ENCODE measurements around the gene WDR1.

WDR1 gene

DNA sequence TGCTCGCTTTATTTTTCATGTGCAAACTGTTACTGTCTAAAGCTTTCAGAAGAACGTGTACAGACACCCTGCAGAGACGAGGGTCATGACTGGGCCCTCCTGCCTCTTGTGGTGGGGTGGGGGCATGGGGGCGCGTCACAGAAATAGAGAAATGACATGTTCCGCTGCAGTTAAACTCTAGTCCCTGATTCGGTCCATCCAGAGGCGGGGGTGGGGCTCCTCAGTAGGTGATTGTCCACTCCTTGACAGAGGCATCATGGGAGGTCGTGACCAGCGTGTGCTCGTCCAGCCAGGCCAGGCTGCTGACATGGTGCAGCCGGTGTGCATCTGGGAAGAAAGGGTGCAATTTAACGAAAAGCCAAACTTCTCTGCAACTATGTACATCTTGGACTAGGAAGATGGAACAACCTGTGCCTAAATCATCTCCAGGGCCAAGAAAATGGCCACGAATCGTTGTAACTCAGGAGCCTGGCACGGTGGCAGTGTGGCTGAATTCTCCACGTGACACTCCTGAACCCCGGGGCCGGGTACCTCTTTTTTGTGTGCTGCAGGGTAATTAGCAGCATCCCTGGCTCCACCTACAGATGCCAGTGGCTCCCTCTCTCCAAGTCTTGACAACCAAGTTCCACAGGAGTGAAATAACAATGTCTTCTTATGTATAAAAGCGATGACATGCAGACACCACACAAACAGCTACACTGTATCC is 41.3 kb downstream of the WDR1 start:
- in situ Hi-C loops (cut with HindIII; ENCODE audit: low sequenced_read_pairs), result loop anchor here (5.0 kb wide), 1 partner anchor 97 kb away; no protein-coding TSS in a partner anchor

DNA sequence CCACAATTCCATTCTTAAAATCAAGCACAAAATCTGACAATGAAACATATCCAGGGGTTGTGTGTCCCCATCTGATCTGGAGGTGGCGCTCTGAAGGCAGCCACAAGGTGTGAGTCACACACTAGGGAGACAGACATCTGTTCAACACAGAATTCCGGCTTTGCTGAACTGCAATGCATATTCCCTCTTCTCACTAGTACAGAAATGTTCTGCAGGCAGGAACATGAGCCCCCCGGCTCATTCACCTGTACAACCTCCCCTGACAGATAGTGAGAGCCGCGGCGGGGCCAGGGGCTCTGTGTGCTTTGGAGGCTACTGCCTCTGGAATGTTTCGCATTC is 41.9 kb downstream of the WDR1 start:
- in situ Hi-C loops (cut with HindIII; ENCODE audit: low sequenced_read_pairs), result loop anchor here (5.0 kb wide), 1 partner anchor 98 kb away; no protein-coding TSS in a partner anchor

DNA sequence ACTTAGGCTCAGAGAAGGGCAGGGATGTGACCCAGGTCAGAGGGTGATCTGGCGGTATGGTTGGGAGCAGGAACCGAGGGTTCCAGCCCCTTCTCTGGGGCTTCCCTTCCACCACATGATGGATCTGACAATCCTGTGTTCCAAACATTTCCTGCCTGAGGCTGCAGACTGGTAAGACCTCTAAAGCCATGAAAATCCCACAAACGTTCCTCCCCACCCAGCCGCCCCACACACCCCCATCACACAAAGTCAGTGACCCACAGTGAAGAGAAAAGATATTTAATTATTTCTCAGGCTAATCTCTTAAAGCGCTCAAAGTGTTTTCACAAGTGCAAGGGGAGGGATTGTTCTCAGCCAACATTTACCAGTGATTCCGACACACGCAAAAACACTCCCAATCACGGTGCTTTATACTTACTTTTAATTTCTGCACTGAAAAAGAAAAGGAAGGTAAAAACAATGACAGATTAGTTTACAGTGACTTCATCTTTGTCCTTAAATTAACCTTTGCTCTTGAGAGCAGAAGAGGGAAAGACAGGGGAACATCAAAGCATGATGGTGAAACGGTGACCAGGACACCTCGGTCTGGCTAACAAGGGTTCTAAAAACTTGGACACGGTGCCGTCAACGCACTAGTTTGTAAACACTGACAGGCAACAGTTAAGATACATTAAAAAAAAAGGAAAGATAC is 42.4 kb downstream of the WDR1 start:
- in situ Hi-C loops (cut with HindIII; ENCODE audit: low sequenced_read_pairs), result no loop called here

DNA sequence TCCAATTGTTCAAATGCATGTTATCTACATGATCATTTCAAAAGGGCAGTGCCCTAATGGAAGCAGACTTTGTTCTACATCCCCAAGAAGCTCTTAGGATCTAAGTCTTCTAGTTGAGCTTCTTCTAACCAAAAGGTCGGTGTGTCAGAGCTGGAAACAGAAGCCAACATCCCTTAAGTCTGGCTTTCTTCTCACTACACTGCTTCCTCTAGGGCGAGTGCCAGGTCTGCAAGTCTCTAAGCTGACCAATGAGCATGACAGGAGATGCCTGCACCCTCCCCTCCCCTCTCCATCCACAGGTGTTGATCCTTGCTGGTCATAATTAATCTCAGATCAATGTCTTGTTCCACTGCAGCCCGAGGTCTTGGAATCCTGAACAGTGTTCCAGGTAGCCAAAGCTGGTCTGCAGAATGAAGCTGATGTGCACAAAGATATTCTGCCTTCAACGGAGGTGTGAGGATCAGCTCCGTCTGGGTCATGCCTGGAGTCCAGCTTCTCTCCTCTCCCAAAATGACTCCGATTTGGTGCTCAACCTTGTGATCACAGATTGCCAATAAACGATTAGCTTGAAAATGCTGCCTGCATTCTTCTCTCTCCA is 44.1 kb downstream of the WDR1 start:
- in situ Hi-C loops (cut with HindIII; ENCODE audit: low sequenced_read_pairs), result no loop called here

DNA sequence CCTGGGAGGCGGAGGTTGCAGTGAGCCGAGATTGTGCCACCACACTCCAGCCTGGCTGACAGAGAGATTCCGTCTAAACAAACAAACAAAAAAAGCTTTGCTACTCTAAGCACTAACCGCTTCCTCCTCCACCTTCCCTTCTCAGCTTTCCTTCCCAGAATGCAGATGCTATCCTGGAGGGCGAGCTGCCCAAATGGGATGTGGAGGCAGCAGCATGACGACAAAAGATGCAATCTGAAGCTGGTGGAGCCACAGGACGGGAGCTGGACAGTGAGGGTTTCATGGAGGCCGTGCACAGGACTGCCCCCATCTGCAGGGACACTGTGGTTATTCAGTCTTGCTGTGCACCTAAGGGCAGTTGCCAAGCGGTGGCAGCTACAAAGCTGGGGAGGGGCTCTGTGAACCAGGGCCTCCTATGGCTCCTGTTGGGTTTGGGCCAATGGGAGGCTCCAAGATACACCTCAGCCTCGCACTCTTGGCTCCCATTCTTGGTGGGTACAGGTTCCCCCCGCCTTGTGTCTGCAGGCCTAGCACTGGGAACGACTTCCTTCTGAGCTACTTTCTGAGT is 47.4 kb downstream of the WDR1 start:
- in situ Hi-C loops (cut with HindIII; ENCODE audit: low sequenced_read_pairs), result loop anchor here (5.0 to 10.0 kb wide), 2 partner anchors 42 to 56 kb away; no protein-coding TSS in a partner anchor

DNA sequence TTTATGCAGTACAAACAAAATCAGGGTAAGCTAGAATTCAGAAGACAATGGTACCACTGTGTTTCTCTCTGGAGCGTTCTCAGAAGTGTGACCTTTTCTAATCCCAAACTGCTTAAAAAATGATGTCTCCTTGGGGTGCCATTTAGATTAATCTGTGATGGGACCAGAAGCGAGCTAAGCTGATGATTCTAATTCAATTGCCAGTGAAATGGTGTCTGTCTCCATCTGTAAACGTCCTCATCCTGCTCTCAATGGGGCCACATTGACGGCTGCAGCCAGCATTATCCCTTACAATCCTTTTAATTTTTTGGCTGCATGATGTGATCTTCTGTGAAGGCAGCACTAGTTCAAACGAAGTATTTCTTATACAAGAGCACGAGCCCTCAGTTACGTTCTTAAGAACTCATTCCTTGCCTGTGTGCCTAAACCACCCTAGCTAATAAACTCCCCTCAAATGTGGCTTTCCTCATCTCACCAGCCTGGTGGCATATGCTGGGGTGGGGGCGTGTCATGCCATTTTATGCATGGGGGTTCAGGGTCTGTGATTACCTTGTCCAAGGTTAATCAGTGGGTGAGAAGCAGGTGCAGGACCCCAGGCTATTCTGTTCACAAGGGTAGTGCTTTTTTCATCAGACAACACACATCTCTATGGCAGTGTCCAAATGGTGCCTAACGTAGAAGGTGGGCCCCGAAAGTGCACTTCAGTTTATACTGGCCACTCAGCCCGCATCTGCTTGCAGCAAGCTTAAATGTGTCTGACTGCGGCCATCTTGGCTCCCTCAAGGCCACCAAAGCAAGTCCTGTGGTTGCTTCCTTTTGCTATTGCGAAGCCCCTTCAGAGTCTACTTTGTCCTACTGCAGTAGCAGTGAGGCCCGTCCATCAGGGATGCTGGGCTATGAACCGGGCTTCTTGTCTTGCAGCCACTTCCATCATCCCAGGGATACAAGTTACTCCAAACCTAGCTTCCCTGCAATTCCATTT is 49.6 kb downstream of the WDR1 start:
- in situ Hi-C loops (cut with HindIII; ENCODE audit: low sequenced_read_pairs), result loop anchor here (5.0 to 10.0 kb wide), 2 partner anchors 40 to 58 kb away; no protein-coding TSS in a partner anchor

DNA sequence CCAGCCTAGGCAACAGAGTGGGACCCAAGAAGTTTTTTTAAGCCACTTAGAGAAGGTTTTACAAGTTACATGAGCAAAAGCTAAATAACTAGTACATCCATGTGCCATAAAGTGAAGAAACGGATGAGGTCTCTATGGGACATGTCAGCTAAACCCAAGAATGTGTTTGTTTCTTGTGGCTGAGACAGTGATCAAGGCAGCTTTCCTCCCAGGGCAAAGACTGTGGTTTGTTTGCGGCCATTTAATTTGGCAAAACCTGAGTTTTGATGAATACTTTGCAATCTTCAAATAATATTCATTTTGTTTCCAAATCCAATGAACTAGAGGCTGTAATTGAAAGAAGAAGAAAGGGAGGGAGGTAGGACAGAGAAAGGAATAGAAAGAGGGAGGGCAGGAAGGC is 50.4 kb downstream of the WDR1 start:
- in situ Hi-C loops (cut with HindIII; ENCODE audit: low sequenced_read_pairs), result loop anchor here (5.0 to 10.0 kb wide), 2 partner anchors 39 to 59 kb away; no protein-coding TSS in a partner anchor

DNA sequence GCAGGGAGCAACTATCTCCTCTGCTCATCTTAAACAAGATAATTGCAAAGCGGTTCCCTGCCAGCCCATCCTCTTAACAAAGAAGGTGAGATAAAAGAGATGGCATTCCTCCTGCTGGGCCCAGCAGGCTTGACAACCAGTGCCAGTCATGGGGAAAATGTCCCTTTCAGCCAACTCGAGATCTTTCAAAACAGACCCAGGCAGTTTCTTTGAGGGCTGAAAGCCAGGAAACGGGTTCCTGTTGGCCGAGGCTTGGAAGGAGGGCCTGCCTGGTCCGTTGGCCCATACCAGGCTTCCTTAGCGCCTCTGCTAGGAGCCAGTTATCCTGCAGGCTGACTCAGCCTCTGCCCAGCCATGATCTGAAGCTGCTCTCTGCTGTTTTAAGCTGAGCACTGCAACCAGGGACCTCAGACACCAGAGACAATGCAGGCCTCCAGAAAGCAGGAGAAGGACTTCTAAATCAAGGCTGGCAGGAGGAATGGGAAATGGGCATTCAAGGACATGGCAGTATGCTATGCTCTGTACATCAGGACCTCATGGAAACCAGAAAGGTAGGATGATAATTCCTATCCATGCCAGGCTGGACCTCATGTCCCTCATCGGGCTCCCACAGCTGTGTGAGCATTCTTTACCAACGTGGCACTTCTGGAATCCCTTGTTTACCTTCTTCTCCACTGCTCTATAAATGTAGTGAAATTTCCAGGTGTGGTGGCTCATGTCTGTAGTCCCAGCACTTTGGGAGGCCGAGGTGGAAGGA is 52.9 kb downstream of the WDR1 start:
- in situ Hi-C loops (cut with HindIII; ENCODE audit: low sequenced_read_pairs), result loop anchor here (10.0 kb wide), 1 partner anchor 61 kb away; no protein-coding TSS in a partner anchor

DNA sequence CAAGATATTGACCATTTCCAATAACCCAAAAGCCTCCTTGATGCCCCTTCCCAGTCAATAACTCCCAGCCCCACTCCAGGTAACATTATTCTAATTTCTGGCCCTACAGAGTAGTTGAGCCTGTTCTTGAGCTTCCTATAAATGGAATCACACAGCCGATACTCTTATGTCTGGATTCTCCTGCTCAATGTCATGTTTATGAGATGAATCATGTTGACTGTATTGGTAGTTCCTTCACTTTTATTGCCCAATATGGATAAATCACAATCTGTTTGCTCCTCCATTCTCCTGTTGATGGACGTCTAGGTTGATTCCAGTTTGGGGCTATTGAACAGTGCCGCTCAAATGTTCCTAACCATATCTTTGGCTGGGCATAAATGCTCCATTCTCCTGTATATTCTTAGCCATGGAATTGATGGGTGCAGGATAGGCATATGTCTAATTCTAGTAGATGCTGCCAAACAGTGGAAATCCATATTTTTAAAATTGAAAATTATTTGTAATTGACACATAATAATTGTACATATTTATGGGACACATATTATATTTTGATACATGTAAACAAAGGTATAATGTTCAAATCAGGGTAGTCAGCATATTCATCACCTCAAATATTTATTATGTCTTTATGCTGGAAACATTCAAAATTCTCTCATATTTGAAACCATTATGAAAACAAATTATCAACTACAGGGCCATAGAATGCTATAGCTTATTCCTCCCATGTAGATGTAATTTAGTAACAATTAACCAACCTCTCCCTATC is 54.8 kb downstream of the WDR1 start:
- in situ Hi-C loops (cut with HindIII; ENCODE audit: low sequenced_read_pairs), result loop anchor here (10.0 kb wide), 1 partner anchor 63 kb away; no protein-coding TSS in a partner anchor

DNA sequence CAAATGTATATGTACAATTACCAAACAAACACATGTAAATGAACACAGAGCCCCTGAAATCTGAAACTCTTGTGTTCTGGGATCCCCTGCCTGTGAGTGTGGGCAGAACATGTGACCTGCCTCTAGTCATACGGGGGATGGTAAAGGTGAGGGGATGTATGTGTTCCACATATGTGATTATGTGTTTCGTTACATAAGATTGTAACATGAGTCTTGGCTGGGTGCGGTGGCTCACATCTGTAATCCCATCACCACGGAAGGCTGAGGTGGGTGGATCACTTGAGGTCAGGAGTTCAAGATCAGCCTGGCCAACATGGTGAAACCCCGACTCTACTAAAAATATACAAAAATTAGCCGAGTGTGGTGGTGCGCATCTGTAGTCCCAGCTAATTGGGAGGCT is 58.2 kb downstream of the WDR1 start:
- in situ Hi-C loops (cut with HindIII; ENCODE audit: low sequenced_read_pairs), result no loop called here

DNA sequence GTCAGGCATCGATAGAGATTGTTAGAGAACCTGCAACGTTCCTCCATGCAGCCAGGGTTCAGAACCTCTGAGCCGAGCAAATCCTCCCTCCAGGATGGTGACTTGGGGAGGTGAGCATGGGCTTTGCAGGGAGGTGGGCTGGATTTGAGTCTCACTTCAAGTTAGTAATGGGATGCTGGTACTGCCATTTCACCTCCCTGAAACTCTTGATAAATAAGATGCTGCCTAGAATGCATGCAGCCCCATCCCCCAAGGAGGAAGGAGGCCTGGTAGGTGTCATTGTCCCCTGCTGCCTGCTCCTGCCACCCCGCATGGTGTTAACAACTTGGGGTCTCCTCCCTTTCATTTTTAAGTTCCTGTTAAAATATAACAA is 59.6 kb downstream of the WDR1 start:
- in situ Hi-C loops (cut with HindIII; ENCODE audit: low sequenced_read_pairs), result no loop called here

DNA sequence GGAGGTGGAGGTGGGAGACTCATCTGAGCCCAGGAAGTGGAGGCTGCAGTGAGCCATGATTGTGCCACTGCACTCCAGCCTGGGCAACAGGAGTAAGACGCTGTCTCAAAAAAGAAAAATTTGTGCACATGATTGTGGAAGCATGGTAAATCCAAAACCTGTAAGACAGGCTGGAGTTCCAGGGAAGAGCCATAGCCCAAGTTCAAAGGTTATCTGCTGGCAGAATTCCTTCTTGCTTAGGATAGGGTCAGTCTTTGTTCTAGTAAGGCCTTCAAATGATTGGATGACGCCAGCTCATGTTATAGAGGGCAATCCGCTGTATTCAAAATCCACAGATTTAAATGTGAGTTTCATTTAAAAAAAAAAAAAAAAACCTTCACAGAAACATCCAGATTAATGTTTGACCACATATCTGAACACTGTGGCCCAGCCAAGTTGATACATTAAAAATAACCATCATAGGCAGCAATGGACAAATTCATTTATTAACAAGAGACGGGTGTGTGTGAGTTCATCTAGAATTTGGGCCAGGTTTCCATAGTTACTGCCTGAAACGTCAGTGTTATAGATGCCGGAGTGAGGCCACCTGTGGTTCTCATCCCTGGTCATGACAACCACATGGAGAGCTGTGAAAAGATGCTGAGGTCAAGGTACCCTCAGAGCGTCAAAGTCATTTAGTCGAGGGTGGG is 60.1 kb downstream of the WDR1 start:
- in situ Hi-C loops (cut with HindIII; ENCODE audit: low sequenced_read_pairs), result no loop called here

DNA sequence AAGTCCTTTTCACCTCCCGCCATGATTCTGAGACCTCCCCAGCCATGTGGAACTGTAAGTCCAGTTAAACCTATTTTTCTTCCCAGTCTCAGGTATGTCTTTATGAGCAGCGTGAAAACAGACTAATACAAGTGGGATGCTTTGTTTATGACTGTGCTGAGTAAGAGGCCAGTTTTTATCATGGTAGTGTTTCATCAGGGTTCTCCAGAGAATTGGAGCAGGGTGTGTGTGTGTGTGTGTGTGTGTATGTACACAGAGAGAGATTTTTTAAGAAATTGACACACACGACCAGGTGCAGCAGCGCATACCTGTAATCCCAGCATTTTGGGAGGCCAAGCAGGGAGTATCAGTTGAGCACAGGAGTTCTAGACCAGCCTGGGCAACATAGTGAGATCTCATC is 60.7 kb downstream of the WDR1 start:
- in situ Hi-C loops (cut with HindIII; ENCODE audit: low sequenced_read_pairs), result no loop called here

DNA sequence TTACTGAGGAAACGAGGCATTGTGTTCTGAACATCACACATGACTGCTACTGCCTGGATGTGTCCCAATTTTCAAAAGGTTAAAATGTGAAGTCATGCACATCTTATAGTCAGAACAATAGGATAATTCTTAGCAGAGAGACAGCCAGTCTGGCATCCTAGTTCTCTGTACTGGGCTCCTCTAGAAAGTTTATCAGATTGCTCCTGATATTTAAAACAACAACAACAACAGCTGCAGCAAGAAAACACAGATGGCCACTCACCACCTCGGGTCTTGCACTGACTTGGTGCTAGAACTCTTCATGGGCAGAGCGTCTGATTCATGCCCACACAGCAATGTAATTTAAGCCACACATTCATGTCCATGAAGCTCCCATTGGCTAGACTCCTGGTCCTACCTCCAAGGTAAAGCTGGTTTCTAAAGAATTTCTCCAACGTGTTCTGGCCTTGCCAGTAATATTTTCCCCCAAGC is 62.0 kb downstream of the WDR1 start:
- in situ Hi-C loops (cut with HindIII; ENCODE audit: low sequenced_read_pairs), result no loop called here

DNA sequence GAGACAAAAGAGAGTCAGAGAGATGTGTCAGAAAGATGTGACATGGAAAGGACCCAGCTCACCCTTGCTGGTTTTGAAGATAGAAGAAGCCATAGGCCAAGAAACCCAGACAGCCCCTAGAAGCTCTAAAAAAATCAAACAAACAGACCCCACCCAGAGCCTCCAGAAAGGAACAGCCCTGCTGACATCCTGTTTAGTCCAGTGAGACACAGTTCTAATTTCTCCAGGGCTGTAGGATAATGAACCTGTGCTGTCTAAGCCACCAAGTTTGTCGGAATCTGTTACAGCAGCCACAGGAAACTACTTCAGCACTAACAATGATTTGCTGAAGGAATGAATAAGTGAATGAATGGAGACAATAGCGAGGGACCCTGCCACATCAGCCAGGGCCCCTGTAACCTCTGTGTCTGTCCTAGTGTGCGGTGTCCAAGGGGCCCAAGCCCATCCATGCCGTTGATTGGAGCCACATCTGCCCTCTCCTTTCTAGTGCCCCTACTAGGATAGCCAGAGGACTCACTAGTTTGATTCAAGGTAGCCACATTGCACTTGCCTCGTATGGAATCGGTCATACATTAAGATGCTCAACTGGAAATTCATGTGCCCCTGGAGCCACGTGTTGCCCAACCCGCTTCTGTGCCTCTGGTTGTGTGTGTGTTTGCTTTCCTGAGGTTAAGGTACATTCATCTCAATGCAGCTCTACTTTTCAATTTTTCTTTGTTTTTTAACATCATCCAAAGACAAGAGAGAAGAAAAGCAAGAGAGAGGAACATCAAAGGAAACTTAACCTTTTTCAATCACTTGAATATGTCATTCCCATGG is 62.8 kb downstream of the WDR1 start:
- in situ Hi-C loops (cut with HindIII; ENCODE audit: low sequenced_read_pairs), result no loop called here

DNA sequence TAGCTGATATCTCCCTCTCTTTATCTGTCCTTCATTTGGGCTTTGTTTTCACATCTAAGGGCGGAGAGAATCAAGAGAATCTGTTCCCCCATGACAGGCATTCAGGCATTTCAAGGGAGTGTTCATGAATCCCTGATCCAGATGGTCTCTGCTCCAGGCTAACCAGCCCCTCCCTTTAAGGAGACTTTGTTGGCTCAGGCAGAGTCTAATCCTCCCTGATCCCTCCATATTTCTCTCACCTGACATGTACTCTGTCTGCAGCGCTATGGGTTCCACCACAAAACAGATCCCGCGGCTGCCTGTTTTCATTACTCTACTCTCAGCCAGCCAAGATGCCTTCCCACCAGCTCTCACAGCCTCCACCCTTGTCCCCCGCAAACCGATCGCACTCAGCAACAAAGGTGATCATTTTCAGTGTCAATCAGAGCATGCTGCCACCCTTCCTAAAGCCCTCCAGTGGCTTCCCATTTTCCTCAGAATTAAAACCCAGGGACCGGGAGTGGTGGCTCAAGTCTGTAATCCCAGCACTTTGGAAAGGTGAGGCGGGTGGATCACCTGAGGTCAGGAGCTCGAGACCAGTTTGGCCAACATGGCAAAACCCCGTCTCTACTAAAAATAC is 65.0 kb downstream of the WDR1 start:
- in situ Hi-C loops (cut with HindIII; ENCODE audit: low sequenced_read_pairs), result no loop called here

DNA sequence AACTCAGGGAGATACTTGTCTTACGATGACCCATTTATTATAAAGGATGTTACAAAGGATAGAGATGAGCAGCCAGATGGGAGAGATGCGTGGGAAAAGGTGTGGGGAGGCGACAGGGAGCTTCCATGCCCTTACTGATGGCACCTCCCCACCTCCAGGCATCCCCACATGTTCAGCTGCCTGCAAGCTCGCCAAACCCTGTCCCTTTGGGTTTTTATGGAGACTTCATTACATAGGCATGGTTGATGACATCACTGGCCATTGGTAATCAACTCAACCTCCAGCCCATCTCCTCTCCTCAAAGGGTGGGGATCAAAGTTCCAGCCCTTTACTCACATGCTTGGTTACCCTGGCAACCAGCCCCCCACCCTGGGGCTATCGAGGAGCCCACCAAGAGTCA is 65.9 kb downstream of the WDR1 start:
- in situ Hi-C loops (cut with HindIII; ENCODE audit: low sequenced_read_pairs), result no loop called here
